ENCODE data around the gene OR6B1. TPM values are rescaled to one million over a fixed set of nuclear protein-coding genes. Genes with fewer than 3 reads are reported as not detected.
"Not testable (repeated sequence)": the region's sequence is repeated elsewhere in the genome, so short reads cannot be mapped to it uniquely, and the experiment has no call there.

Gene OR6B1
- total RNA-seq, 1 donor from 2014 or later, result not detected

- intact Hi-C loops (cut with micrococcal nuclease), result no loop called here
Measured at GRCh38 chr7:144004703-144005102, 4.6 kb downstream of the OR6B1 start.

- intact Hi-C loops (cut with micrococcal nuclease), result no loop called here
Measured at GRCh38 chr7:144006029-144006691, 6.0 kb downstream of the OR6B1 start.

GRCh38 chr7:144006692-144007042 lies 6.5 kb downstream of the OR6B1 start:
- intact Hi-C loops (cut with micrococcal nuclease), result no loop called here

DNA sequence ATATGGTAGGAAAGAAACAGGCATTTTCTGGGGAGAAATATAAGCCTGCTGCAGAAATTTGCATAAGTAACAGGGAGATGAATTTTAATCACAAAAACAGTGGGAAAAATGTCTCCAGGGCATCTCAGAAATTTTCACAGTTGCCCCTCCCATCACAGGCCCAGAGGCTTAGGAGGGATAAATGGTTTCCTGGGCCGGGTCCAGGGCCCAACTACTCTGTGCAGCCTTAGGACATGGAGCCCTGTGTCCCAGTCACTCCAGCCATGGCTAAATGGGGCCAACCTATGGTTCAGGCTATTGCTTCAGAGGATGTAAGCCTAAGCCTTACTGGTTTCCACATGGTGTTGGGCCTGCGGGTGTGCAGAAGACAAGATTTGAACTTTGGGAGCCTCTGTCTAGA lies 9.2 kb downstream of the OR6B1 start:
- intact Hi-C loops (cut with micrococcal nuclease), result no loop called here

DNA sequence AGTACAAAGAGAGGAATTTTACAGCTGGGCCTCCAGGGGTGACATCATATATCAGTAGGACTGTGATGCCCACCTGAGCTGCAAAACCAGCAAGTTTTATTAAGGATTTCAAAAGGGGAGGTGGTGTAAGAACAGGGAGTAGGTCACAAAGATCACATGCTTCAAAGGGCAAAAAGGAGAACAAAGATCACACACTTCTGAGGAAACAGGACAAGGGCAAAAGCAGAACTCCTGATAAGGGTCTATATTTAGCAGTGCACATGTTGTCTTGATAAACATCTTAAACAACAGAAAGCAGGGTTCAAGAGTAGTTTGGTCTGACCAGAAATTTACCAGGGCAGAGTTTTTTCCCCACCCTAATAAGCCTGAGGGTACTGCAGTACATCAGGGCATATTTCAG lies 9.9 kb downstream of the OR6B1 start:
- intact Hi-C loops (cut with micrococcal nuclease), result not testable (repeated sequence)

- intact Hi-C loops (cut with micrococcal nuclease), result not testable (repeated sequence)
Measured at GRCh38 chr7:144010821-144011220, 10.7 kb downstream of the OR6B1 start.

DNA sequence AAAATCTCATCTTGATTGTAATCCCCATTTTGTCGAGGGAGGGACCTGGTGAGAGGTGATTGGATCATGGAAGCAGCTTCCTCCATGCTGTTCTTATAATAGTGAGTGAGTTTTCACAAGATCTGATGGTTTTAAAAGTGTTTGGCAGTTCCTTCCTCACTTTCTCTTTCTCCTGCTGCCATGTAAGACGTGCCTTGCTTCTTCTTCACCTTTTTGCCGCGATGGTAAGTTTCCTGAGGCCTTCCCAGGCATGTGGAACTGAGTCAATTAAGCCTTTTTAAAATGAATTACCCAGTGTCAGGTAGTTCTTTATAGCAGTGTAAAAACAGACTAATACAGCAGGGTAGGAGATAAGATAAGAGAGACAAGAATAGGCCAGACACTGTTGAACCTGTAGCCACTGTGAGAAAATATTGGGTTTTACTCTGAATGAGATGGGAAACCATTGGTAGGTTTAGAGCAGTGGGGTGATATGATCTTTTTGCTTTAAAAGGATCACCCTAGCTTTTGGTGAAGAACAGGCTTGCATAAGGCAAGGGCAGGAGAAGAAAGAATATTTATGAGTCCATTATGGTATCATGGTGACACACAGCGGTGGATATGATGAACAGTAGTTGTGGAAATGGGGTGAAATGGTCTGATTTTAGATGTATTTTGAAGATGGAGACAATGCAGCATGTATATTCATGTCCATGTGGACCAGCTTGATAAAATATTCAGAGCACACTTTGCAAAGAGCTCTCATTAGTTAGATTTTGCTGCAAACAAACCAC lies 11.5 kb downstream of the OR6B1 start:
- intact Hi-C loops (cut with micrococcal nuclease), result no loop called here

DNA sequence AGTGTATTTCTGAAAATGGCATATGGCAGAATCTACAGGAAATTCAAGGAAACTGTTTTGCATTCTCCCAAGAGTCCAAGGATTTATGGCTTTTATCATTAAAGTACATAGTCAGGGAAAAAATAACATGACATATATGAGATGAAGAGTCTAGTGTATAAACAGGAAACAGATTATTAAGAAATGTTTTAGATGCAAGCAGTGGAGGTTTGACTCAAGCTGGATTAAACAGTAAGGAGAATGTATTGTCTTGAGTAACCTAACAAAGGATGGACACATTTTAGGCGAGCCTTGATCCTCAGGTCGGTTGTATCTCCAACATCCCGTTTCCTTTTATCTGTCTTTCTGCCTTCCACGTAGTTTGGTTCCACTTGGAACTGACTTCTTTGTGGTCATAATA lies 17.9 kb downstream of the OR6B1 start:
- intact Hi-C loops (cut with micrococcal nuclease), result no loop called here

- intact Hi-C loops (cut with micrococcal nuclease), result no loop called here
Measured at GRCh38 chr7:144019457-144019856, 19.3 kb downstream of the OR6B1 start.

DNA sequence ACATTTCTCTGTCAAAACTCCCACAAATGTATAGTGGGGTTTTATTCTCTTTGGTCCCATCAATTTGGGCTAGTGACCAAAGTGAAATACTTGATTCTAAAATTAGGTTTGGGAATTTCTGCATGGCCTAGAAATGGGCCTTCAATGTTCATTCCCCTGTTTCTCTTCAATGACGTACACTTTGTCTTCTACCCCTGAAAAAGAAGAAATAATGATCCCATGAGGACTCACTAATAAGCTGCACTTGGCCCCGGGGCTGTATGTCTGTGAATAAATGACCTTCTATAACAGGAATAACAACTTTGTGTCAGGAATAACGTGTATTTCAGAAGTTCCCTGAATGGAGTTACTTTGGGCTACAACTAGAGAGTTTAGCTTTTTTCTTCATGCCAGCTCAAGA lies 20.2 kb downstream of the OR6B1 start:
- intact Hi-C loops (cut with micrococcal nuclease), result no loop called here

DNA sequence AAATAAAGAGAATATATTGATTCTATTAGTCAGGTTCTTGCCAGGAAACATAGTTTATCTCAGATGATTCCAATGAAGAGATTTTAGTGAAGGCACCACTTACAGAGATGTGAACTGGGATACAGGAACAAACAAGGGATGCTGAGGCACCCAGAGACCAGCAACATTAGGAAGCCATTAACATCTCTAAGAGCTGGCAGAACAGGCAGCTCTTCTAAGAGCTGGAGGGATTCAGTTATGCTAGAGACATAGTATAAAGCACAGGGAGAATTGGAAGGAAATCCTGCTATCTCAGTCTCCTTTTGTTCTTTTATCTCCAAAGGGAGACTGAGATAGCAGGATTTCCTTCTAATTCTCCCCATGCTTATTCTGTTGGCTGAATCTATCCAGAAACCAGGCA lies 22.0 kb downstream of the OR6B1 start:
- intact Hi-C loops (cut with micrococcal nuclease), result no loop called here

DNA sequence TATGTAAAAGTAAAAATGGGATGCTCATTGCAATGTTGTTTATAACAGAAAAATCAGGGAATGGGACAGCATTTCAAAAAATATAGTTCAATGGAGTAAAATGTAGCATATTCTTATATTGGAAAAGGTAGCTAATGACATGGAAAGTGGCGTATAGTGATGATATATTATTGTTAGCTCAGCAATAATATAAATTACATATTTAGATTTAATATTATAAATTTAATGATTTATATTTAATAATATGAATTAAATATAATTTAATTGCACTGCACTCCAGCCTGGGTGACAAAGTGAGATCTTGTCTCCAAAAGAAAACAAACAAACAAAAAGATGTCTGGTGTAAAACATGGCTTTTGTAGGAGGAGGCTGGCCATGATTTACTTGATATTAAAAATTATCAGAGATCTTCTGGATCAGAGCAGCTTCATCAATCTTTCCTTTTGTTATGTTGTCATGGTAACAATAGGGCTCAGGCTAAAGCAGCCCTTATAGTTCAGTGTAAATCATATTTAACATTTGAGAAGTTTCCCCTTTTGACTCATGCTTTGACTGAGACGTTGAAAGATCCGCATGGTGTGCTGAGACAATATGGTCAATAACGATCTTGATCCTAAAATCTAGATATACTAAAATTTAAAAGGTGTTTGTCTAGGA lies 23.2 kb downstream of the OR6B1 start:
- intact Hi-C loops (cut with micrococcal nuclease), result no loop called here

DNA sequence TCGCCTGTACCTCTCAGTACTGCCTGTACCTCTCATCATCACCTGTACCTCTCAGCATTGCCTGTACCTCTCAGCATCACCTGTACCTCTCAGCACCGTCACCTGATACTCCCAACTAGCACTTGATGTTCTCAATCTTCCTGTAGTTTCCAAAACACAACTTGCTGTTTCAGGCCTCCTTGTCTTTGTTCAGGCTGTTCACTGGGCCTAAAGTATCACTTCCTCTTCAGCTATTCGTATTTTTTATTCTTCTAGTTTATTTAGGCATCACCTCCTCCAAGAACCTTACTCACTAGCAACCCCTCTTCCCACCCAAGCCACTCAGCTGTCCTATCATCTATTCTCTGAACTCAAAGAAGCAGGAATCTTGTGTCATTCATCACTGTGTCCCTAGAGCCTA lies 24.1 kb downstream of the OR6B1 start:
- intact Hi-C loops (cut with micrococcal nuclease), result no loop called here

DNA sequence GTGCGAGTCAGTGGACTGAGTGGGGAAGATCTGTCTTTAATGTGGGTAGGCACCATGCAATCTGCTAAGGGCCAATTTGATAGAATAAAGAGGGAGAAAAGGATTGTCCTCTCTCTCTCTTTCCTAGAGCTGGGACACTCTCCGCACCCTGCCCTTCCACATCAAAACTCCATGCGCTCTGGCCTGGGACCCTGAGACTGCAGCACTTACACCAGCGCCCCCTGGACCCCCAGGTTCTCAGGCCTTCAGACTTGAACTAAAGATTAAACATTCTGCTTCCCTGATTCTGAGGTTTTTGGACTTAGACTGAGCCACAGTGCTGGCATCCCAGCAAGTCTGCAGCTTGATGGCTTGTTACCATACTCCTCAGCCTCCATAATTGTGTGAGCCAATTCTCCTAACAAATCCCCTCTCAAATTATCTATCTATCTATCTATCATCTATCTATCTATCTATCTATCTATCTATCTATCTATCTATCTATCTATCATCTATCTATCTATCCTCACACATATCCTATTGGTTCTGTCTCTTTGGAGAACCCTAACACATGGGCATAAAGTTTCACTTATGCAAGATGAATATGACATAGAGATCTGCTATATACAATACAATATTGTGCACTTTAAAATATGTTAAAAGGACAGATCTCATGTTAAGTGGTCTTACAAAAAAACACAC lies 26.2 kb downstream of the OR6B1 start:
- intact Hi-C loops (cut with micrococcal nuclease), result no loop called here

DNA sequence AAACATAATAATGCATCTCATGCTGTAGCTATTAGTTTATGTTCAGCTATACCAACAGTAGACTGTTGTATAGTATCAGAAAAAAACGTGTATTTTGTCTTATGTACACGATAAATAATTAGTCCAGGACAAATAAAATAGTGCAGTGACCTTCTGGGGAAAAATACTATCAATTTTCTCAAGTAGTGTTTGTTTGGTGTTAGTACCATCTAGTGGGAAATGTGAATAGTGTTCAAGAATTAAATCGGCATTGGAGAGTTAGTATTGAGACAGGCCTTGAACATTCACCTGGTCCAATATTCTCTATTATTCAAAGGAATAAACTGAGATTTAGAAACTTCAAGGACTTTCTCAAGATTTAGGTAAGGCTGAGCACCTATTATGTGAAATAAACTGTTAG lies 26.9 kb downstream of the OR6B1 start:
- intact Hi-C loops (cut with micrococcal nuclease), result no loop called here

- intact Hi-C loops (cut with micrococcal nuclease), result no loop called here
Measured at GRCh38 chr7:144027974-144028373, 27.9 kb downstream of the OR6B1 start.

- intact Hi-C loops (cut with micrococcal nuclease), result no loop called here
Measured at GRCh38 chr7:144028547-144028946, 28.4 kb downstream of the OR6B1 start.

DNA sequence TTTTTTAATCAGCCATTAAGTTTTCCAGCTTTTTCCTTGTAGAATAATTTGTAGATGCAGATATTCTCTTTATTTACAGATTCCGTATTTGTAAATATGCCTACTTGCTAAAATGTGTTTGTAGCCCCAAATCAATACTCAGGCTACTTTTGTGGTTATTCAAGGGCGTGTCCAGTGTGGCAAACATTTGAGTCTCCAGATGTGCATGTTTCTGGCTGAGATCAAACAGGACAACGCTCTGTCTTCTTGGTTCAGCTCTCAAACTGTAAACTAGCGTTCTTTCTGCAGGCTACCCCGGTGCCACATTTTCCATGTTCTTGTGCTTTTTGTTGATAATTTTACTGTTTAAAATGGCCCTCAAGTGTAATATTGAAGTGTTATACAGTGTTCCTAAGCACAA lies 32.4 kb downstream of the OR6B1 start:
- intact Hi-C loops (cut with micrococcal nuclease), result no loop called here

- intact Hi-C loops (cut with micrococcal nuclease), result no loop called here
Measured at GRCh38 chr7:144032985-144033709, 33.0 kb downstream of the OR6B1 start.

- intact Hi-C loops (cut with micrococcal nuclease), result no loop called here
Measured at GRCh38 chr7:144035385-144035784, 35.3 kb downstream of the OR6B1 start.

GRCh38 chr7:144036302-144036885 lies 36.3 kb downstream of the OR6B1 start:
- intact Hi-C loops (cut with micrococcal nuclease), result no loop called here

Measured in T-helper 1 cell treated with Interleukin-12 subunit alpha and Interleukin-12 subunit beta and Interleukin-4 antibody, amounts not matched to agents 30 ng/mL and 1 ng/mL, for 36 hours (primary cell).